ENCODE measurements around the gene FAR2. TPM values are rescaled to one million over a fixed set of nuclear protein-coding genes. Genes with fewer than 3 reads are reported as not detected.
"Not testable (repeated sequence)": the region's sequence is repeated elsewhere in the genome, so short reads cannot be mapped to it uniquely, and the experiment has no call there.

The FAR2 gene
- total RNA-seq, 1 donor from 2014 or later: 6.9 TPM

DNA sequence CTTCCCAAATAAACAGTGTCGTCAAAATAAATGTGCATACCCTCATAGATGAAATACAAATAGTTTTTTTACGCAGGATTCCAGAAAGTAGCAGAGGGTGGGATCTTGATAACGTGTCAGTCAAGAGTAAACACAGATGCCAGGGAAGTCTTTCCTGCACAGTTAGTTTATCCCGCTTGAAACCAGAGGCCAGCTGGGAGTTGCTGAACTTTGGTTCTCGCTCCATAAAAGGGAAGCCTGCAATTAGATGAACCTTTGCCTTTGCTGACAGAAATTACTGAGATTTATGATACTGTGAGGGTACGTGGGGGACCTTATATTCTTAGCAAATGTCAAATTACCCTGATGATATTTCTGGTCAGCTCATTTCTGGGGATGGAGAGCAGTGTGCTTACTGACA lies 18.9 kb downstream of the FAR2 start:
- TF ChIP-seq, protein P1, sequence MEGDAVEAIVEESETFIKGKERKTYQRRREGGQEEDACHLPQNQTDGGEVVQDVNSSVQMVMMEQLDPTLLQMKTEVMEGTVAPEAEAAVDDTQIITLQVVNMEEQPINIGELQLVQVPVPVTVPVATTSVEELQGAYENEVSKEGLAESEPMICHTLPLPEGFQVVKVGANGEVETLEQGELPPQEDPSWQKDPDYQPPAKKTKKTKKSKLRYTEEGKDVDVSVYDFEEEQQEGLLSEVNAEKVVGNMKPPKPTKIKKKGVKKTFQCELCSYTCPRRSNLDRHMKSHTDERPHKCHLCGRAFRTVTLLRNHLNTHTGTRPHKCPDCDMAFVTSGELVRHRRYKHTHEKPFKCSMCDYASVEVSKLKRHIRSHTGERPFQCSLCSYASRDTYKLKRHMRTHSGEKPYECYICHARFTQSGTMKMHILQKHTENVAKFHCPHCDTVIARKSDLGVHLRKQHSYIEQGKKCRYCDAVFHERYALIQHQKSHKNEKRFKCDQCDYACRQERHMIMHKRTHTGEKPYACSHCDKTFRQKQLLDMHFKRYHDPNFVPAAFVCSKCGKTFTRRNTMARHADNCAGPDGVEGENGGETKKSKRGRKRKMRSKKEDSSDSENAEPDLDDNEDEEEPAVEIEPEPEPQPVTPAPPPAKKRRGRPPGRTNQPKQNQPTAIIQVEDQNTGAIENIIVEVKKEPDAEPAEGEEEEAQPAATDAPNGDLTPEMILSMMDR (IDR thresholded peaks at IDR 0.05; ENCODE audit: partially characterized antibody, unreplicated experiment): no peak
- Mint-ChIP-seq H3K27ac (ENCODE audit: unreplicated experiment) (no peak overlapping the region), H3K27me3 (ENCODE audit: unreplicated experiment) (no peaks in the 10 kb centered on the region), H3K4me1 (ENCODE audit: low read depth, unreplicated experiment) (no peaks in the 10 kb centered on the region), H3K9me3 (ENCODE audit: unreplicated experiment) (peaks cover 2% of the 10 kb centered on the region), H3K4me3 (ENCODE audit: unreplicated experiment) (no peak overlapping the region), H3K36me3 (ENCODE audit: unreplicated experiment) (peaks cover 4% of the 10 kb centered on the region)
- no peak for DNase-seq

DNA sequence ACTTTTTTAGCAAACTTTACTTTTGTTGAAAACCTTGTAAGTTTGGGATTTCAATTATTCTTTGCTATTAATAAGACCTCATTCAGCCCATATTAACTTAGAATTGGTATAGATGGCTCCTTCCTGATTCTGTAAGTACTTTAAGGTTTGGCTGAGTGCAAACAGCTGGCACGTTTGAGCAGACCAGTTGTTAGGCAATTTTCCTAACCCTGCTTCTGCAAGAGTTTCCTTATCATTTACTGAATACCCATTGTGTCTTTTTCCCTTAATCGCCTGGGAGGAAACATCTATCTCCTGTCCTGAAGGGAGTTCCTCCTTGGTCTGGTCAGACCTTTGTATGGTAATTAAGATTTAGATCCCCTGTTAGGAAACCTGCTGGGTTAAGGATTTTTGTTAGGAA lies 20.9 kb downstream of the FAR2 start:
- not testable (repeated sequence) for H3K27me3 Mint-ChIP-seq (ENCODE audit: unreplicated experiment); H3K27ac Mint-ChIP-seq (ENCODE audit: unreplicated experiment); DNase-seq; H3K36me3 Mint-ChIP-seq (ENCODE audit: unreplicated experiment); H3K4me1 Mint-ChIP-seq (ENCODE audit: low read depth, unreplicated experiment); H3K9me3 Mint-ChIP-seq (ENCODE audit: unreplicated experiment); H3K4me3 Mint-ChIP-seq (ENCODE audit: unreplicated experiment)

DNA sequence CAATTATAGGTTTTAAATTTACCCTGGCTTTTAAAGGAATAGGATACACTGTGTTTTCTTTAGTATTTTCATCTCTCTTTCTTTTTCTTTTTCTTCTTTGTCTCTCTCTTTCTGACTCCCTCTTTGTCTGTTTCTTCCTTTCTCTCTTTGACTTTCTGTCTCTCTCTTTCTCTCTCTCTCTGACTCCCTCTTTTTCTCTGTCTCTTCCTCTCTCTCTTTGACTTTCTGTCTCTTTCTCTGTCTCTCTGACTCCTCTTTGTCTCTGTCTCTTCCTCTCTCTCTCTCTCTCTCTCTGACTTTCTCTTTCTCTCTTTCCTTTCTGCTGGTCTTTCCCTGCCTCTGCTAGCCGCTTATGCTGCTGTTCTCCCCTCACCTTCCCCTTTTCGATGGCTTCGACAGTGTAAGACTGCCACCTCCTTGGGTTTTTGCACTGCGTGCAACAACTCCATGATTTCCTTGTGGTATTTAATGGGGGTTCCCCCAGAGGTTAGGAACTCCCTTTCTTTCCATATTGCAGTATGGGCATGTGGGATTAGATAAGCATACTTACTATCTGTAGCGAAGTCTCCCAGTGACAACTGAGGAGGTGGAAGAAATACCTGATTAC lies 21.5 kb downstream of the FAR2 start:
- not testable (repeated sequence) for H3K4me3 Mint-ChIP-seq (ENCODE audit: unreplicated experiment); DNase-seq; H3K9me3 Mint-ChIP-seq (ENCODE audit: unreplicated experiment); H3K4me1 Mint-ChIP-seq (ENCODE audit: low read depth, unreplicated experiment); H3K27ac Mint-ChIP-seq (ENCODE audit: unreplicated experiment); H3K36me3 Mint-ChIP-seq (ENCODE audit: unreplicated experiment); H3K27me3 Mint-ChIP-seq (ENCODE audit: unreplicated experiment)

DNA sequence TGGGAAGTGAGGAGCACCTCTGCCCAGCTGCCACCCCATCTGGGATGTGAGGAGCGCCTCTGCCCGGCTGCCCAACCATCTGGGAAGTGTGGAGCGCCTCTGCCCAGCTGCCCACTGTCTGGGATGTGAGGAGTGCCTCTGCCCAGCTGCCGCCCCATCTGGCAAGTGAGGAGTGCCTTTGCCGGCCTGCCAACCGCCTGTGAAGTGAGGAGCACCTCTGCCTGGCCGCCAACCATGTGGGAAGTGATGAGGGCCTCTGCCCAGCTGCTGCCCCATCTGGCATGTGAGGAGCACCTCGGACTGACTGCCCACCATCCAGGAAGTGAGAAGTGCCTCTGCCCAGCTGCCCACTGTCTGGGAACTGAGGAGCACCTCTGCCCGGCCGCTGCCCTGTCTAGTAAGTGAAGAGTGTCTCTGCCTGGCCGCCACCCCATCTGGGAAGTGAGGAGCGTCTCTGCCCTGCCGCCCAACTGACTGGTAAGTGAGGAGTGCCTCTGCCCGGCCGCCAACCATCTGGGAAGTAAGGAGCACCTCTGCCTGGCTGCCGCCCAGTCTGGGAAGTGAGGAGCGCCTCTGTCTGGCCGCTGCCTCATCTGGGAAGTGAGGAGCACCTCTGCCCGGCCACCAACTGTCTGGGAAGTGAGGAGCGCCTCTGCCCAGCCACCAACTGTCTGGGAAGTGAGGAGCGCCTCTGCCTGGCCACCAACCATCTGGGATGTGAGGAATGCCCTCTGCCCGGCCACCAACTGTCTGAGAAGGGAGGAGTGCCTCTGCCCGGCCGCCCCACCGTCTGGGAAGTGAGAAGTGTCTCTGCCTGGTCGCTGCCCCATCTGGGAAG lies 22.6 kb downstream of the FAR2 start:
- Mint-ChIP-seq H3K9me3 (ENCODE audit: unreplicated experiment) (peaks cover 2% of the 10 kb centered on the region), H3K36me3 (ENCODE audit: unreplicated experiment) (peaks cover 4% of the 10 kb centered on the region), H3K4me3 (ENCODE audit: unreplicated experiment) (no peak overlapping the region), H3K27me3 (ENCODE audit: unreplicated experiment) (peaks cover 1% of the 10 kb centered on the region), H3K4me1 (ENCODE audit: low read depth, unreplicated experiment) (no peaks in the 10 kb centered on the region), H3K27ac (ENCODE audit: unreplicated experiment) (no peak overlapping the region)
- no peak for DNase-seq
- TF ChIP-seq, protein P1 (IDR thresholded peaks at IDR 0.05; ENCODE audit: partially characterized antibody, unreplicated experiment): no peak

DNA sequence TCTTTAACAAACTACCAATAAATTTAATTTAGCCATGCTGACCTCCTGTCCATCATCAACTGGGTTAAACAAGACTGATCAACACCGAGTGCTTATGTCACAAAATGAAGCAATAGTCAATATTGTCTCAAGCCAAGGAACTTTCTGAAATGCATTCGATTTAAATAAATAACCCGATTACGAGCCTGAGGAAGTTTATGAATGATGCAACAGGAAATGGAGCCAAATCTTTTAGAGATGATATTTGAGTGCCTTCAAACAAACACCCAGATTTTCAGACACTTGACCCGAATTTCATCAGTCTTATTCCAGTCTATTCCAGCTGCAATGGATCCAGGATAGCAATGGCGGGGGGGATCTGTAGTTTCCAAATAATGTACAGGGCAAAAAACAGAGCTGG lies 27.9 kb downstream of the FAR2 start:
- H3K36me3 Mint-ChIP-seq (ENCODE audit: unreplicated experiment): peaks cover 4% of the 10 kb centered on the region
- no peaks in the 10 kb centered on the region for H3K9me3 Mint-ChIP-seq (ENCODE audit: unreplicated experiment)
- no peak overlapping the region for H3K4me3 Mint-ChIP-seq (ENCODE audit: unreplicated experiment)
- DNase-seq: no peak
- H3K4me1 Mint-ChIP-seq (ENCODE audit: low read depth, unreplicated experiment): no peaks in the 10 kb centered on the region
- H3K27ac Mint-ChIP-seq (ENCODE audit: unreplicated experiment): no peak overlapping the region
- TF ChIP-seq, protein P1 (IDR thresholded peaks at IDR 0.05; ENCODE audit: partially characterized antibody, unreplicated experiment): no peak
- peaks cover 1% of the 10 kb centered on the region for H3K27me3 Mint-ChIP-seq (ENCODE audit: unreplicated experiment)

DNA sequence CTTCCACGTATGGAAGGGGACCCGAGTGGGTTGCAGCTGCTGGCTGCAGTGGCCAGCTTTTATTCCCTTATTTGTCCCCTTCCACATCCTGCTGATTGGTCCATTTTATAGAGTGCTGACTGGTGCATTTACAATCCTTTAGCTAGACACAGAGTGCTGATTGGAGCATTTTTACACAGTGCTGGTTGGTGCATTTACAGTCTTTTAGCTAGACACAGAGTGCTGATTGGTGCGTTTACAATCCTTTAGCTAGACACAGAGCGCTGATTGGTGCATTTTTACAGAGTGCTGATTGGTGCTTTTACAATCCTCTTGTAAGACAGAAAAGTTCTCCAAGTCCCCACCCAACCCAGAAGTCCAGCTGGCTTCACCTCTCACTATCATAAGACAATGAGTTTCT lies 33.2 kb downstream of the FAR2 start:
- H3K9me3 Mint-ChIP-seq (ENCODE audit: unreplicated experiment); H3K27me3 Mint-ChIP-seq (ENCODE audit: unreplicated experiment); H3K27ac Mint-ChIP-seq (ENCODE audit: unreplicated experiment); H3K4me3 Mint-ChIP-seq (ENCODE audit: unreplicated experiment); DNase-seq; H3K36me3 Mint-ChIP-seq (ENCODE audit: unreplicated experiment); H3K4me1 Mint-ChIP-seq (ENCODE audit: low read depth, unreplicated experiment): not testable (repeated sequence)
